Fibroblast of mammary gland (primary cell): ENCODE results near the gene TENM4.
A peak's percentile ranks its signal among the peaks of the same experiment; 100 is the strongest.

Experiments
- DNase-seq: peaks from one replicate; pipeline ENCODE4 v3.0.0-alpha.2; 2010; ENCODE audit warnings: low read depth
- H3K4me3 ChIP-seq: 2 replicates; pipeline ENCODE4 v1.5.1; 2011; ENCODE audit warnings: low read depth, mild to moderate bottlenecking, low read length, moderate library complexity; ENCODE audit not compliant: control insufficient read depth
- CTCF ChIP-seq: conservative IDR thresholded peaks from 2 replicates; pipeline ENCODE4 v1.5.1; 2011; ENCODE audit warnings: low read depth, low read length, inconsistent platforms; ENCODE audit not compliant: control insufficient read depth, insufficient read depth

TENM4 gene

GRCh38 chr11:79026803-79027445, 413.9 kb downstream of the TENM4 start:
- H3K4me3 ChIP-seq = no peak overlapping the region
- no peak for TF ChIP-seq CTCF
- DNase-seq = peak; percentile 62

DNA sequence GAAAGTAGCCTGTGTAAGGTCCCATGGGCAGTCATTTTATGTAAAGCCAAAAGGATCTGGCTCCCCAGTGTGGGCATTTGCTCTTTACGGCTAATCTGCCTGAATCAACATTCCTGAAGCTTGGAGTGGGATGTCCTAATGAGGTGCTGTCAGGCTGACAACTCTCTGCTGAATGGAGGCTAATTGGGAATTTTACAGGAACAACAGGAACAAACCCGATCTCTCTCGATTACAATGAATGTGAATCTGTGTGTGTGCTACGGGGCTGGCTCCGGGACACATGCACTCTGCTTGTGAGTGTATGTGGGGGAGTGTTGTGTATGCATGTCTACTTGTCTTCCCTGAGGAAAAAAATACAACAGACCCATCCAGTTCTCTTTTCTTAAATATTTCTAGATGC, 415.2 kb downstream of the TENM4 start:
- H3K4me3 ChIP-seq = no peak overlapping the region
- TF ChIP-seq CTCF = no peak
- no peak for DNase-seq

- no peak for TF ChIP-seq CTCF
- no peak for DNase-seq
- H3K4me3 ChIP-seq = no peak overlapping the region
These were observed 415.7 kb downstream of the TENM4 start for GRCh38 chr11:79025097-79025496.

DNA sequence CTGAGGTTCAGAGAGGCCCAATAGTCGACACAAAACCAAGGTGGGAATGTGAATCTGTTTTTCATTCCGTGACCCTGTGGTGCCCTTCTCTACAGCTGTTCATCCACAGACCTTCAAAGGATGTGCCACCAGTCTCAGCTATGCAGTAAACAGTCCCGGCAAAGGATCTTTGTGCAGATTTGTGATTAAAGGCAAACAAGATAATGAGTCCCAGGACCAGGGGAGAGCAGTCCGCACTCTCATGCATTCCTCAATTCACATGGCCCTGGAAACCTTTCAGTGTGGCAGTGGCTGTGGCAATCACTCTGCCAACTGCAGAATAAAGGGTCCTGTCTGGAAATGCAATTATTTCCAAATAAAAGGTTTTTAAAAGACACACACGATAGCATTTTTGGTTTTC, 418.6 kb downstream of the TENM4 start:
- no peak overlapping the region for H3K4me3 ChIP-seq
- no peak for TF ChIP-seq CTCF
- no peak for DNase-seq

DNA sequence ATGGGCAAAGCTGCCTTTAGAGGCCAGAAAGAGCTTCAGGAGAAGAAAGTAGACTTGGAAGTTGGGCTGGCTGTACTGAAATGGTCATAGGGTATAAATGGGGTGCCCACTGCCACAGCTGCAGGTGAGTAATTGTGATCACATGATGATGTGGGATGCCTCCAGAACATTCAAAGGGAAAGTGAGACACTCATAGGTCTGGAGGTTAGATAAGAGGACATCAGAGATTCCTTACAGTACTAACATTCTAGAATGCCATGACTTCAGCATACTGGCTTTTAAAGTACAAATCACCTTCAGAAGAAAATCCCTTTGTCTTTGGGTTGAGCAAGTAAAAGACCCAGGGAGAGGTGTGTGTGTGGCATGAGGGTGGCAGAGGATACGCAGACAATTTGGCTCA, 419.2 kb downstream of the TENM4 start:
- no peak for DNase-seq
- TF ChIP-seq CTCF = no peak
- H3K4me3 ChIP-seq = no peak overlapping the region

DNA sequence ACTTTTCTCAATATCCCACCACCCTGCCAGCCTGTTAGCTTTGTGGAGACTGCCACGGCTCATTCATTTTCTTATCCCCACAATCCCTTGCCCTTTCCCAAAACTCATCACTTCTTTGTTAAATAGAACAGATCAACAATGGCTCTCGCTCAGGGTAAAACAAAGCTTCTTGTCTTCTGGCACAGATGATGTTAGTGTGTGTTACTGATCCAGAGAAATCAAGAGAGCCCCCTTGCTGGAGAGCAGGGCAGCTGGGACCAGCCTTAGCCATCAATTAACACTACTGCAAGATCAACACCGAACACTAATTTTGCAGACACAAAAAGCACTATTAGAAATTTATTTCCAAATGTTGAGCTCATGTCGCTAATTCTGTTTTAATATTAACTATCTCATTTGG, 420.9 kb downstream of the TENM4 start:
- no peak for TF ChIP-seq CTCF
- H3K4me3 ChIP-seq = no peak overlapping the region

GRCh38 chr11:79019277-79019676, 421.6 kb downstream of the TENM4 start:
- DNase-seq = no peak
- H3K4me3 ChIP-seq = no peak overlapping the region
- no peak for TF ChIP-seq CTCF

More for the DNA sequence above, 420.9 kb downstream of the TENM4 start:
- no peak for DNase-seq
